Liver (tissue), 3 donors: ENCODE results near the gene SLC2A4.

Source experiments
- EGR1 ChIP-seq, 2 donors: IDR thresholded peaks; 2 replicates each; pipeline ENCODE4 v1.6.1; 2016 to 2018; ENCODE audit warnings: antibody characterized with exemption in 2 of 2, low read depth in 2 of 2
- FOXA1 ChIP-seq: IDR thresholded peaks from 2 replicates; pipeline ENCODE4 v1.6.1; 2016; ENCODE audit warnings: antibody characterized with exemption
- GABPA ChIP-seq, 2 donors: IDR thresholded peaks in 1 of 2; conservative IDR thresholded peaks in 1 of 2; 2 replicates each; pipeline ENCODE4 v1.6.1; 2016; ENCODE audit warnings: antibody characterized with exemption in 2 of 2, mild to moderate bottlenecking in 1 of 2, moderate library complexity in 1 of 2
- JUND ChIP-seq, 2 donors: IDR thresholded peaks; 2 replicates each; pipeline ENCODE4 v1.6.1; 2016; ENCODE audit warnings: antibody characterized with exemption in 2 of 2
- RAD21 ChIP-seq, 2 donors: IDR thresholded peaks; 2 replicates each; pipeline ENCODE4 v1.6.1; 2016; ENCODE audit warnings: antibody characterized with exemption in 2 of 2, mild to moderate bottlenecking in 2 of 2
- RXRA ChIP-seq, 2 donors: IDR thresholded peaks; 2 replicates each; pipeline ENCODE4 v1.6.1; 2017 to 2018; ENCODE audit warnings: antibody characterized with exemption in 2 of 2, mild to moderate bottlenecking in 1 of 2
- SP1 ChIP-seq: IDR thresholded peaks from 2 replicates; pipeline ENCODE4 v1.6.1; 2018; ENCODE audit warnings: antibody characterized with exemption, mild to moderate bottlenecking
- TAF1 ChIP-seq: conservative IDR thresholded peaks from 2 replicates; pipeline ENCODE4 v1.6.1; 2016; ENCODE audit warnings: antibody characterized with exemption, mild to moderate bottlenecking
- YY1 ChIP-seq: IDR thresholded peaks from 2 replicates; pipeline ENCODE4 v1.6.1; 2016; ENCODE audit warnings: antibody characterized with exemption, mild to moderate bottlenecking
- TF ChIP-seq, protein P1 (sequence below): fragments of 150-350 bp; IDR thresholded peaks from 2 replicates; pipeline ENCODE4 v1.5.1; 2017; ENCODE audit warnings: improper control_type of control experiment, low read depth, low read length; ENCODE audit not compliant: missing input control
- TF ChIP-seq, protein P2 (sequence below): IDR thresholded peaks from 2 replicates; pipeline ENCODE4 v1.6.1; 2016; ENCODE audit warnings: antibody characterized with exemption
- TF ChIP-seq, protein P3 (sequence below): IDR thresholded peaks from 2 replicates; pipeline ENCODE4 v1.6.1; 2016; ENCODE audit warnings: antibody characterized with exemption
- TF ChIP-seq, protein P4 (sequence below): IDR thresholded peaks from 2 replicates; pipeline ENCODE4 v1.6.1; 2016; ENCODE audit warnings: antibody characterized with exemption, mild to moderate bottlenecking
- TF ChIP-seq, protein P5 (sequence below): IDR thresholded peaks from 2 replicates; pipeline ENCODE4 v1.6.1; 2016; ENCODE audit warnings: antibody characterized with exemption
- donor health status: healthy.
- donor health status: healthy.

DNA sequence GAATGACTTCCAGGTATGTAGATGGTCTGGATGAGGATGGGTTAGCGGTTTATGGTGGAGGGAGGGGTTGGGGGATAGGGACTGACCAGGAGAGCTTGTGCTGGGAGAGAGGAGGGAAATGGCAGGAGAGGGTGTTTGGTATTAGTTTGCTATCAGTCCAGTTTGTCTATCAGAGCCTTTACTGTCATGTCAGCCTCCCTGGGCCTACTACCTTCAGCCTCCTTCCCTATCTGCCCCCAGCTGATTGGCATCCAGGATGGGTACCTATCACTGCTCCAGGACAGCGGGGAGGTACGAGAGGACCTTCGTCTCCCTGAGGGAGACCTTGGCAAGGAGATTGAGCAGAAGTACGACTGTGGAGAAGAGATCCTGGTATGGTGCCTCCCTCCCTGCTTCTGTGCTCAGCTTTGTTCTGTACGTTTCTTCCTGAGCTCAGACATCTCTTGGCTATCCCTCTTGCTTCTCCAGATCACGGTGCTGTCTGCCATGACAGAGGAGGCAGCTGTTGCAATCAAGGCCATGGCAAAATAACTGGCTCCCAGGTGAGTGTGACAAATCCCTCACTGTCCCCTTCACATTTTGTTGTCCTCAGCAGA is 29.7 kb downstream of the SLC2A4 start:
- TF ChIP-seq, protein P1, sequence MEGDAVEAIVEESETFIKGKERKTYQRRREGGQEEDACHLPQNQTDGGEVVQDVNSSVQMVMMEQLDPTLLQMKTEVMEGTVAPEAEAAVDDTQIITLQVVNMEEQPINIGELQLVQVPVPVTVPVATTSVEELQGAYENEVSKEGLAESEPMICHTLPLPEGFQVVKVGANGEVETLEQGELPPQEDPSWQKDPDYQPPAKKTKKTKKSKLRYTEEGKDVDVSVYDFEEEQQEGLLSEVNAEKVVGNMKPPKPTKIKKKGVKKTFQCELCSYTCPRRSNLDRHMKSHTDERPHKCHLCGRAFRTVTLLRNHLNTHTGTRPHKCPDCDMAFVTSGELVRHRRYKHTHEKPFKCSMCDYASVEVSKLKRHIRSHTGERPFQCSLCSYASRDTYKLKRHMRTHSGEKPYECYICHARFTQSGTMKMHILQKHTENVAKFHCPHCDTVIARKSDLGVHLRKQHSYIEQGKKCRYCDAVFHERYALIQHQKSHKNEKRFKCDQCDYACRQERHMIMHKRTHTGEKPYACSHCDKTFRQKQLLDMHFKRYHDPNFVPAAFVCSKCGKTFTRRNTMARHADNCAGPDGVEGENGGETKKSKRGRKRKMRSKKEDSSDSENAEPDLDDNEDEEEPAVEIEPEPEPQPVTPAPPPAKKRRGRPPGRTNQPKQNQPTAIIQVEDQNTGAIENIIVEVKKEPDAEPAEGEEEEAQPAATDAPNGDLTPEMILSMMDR: no peak
- TF ChIP-seq, protein P2, sequence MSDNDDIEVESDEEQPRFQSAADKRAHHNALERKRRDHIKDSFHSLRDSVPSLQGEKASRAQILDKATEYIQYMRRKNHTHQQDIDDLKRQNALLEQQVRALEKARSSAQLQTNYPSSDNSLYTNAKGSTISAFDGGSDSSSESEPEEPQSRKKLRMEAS: no peak
- TF ChIP-seq FOXA1: no peak
- no peak for TF ChIP-seq RAD21 (IDR thresholded peaks at IDR 0.05)
- TF ChIP-seq, protein P3, sequence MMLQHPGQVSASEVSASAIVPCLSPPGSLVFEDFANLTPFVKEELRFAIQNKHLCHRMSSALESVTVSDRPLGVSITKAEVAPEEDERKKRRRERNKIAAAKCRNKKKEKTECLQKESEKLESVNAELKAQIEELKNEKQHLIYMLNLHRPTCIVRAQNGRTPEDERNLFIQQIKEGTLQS: no peak
- no peak for TF ChIP-seq TAF1
- TF ChIP-seq YY1: no peak
- no peak for TF ChIP-seq GABPA (IDR thresholded peaks at IDR 0.05 in 1 of 2, conservative IDR thresholded peaks at IDR 0.05 in 1 of 2)
- TF ChIP-seq JUND (IDR thresholded peaks at IDR 0.05): no peak
- TF ChIP-seq, protein P4, sequence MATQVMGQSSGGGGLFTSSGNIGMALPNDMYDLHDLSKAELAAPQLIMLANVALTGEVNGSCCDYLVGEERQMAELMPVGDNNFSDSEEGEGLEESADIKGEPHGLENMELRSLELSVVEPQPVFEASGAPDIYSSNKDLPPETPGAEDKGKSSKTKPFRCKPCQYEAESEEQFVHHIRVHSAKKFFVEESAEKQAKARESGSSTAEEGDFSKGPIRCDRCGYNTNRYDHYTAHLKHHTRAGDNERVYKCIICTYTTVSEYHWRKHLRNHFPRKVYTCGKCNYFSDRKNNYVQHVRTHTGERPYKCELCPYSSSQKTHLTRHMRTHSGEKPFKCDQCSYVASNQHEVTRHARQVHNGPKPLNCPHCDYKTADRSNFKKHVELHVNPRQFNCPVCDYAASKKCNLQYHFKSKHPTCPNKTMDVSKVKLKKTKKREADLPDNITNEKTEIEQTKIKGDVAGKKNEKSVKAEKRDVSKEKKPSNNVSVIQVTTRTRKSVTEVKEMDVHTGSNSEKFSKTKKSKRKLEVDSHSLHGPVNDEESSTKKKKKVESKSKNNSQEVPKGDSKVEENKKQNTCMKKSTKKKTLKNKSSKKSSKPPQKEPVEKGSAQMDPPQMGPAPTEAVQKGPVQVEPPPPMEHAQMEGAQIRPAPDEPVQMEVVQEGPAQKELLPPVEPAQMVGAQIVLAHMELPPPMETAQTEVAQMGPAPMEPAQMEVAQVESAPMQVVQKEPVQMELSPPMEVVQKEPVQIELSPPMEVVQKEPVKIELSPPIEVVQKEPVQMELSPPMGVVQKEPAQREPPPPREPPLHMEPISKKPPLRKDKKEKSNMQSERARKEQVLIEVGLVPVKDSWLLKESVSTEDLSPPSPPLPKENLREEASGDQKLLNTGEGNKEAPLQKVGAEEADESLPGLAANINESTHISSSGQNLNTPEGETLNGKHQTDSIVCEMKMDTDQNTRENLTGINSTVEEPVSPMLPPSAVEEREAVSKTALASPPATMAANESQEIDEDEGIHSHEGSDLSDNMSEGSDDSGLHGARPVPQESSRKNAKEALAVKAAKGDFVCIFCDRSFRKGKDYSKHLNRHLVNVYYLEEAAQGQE: no peak
- TF ChIP-seq EGR1 (IDR thresholded peaks at IDR 0.05; ENCODE audit: low read depth in 2 of 2): no peak
- no peak for TF ChIP-seq RXRA (IDR thresholded peaks at IDR 0.05)
- no peak for TF ChIP-seq SP1
- TF ChIP-seq, protein P5, sequence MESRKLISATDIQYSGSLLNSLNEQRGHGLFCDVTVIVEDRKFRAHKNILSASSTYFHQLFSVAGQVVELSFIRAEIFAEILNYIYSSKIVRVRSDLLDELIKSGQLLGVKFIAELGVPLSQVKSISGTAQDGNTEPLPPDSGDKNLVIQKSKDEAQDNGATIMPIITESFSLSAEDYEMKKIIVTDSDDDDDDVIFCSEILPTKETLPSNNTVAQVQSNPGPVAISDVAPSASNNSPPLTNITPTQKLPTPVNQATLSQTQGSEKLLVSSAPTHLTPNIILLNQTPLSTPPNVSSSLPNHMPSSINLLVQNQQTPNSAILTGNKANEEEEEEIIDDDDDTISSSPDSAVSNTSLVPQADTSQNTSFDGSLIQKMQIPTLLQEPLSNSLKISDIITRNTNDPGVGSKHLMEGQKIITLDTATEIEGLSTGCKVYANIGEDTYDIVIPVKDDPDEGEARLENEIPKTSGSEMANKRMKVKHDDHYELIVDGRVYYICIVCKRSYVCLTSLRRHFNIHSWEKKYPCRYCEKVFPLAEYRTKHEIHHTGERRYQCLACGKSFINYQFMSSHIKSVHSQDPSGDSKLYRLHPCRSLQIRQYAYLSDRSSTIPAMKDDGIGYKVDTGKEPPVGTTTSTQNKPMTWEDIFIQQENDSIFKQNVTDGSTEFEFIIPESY: no peak
